Coronary artery (tissue), 2 donors: Measurements from ENCODE around the gene PROKR1.
"Not testable (repeated sequence)": the region's sequence is repeated elsewhere in the genome, so short reads cannot be mapped to it uniquely, and the experiment has no call there.

Source experiments
- DNase-seq: peaks from one replicate; pipeline ENCODE4 v3.0.0-alpha.2; 2017; ENCODE audit warnings: low spot score
- H3K27ac ChIP-seq, 2 donors: fragments of 200-600 bp; sonication (generic); one replicate each; pipeline ENCODE4 v1.5.1; 2016 to 2019
- H3K4me3 ChIP-seq: fragments of 200-600 bp; sonication (generic); 2 replicates; pipeline ENCODE4 v1.5.1; 2016; ENCODE audit warnings: mild to moderate bottlenecking, moderate library complexity
- TF ChIP-seq, protein P1 (sequence below): fragments of 200-600 bp; sonication (generic); IDR thresholded peaks from one replicate; pipeline ENCODE4 v1.5.1; 2019; ENCODE audit warnings: antibody characterized with exemption

Gene PROKR1

DNA sequence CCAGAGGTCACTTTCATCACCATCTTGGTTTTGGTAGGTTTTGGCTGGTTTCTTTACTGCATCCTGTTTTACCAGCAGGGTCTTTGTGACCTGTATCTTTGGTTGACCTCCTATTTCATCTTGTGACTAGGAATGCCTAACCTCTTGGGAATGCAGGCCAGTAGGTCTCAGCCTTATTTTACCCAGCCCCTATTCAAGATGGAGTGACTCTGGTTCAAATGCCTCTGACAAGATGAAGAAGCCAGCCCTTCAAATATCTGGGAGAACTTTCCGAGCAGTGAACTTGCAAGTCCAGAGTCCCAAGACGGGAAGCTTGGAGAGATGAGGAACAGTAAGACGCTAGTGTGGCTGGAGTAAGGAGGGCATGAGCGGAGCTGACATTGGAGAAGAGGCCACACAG, 28.6 kb downstream of the PROKR1 start:
- H3K4me3 ChIP-seq, result no peak overlapping the region
- DNase-seq, result no peak
- H3K27ac ChIP-seq, result no peak overlapping the region
- TF ChIP-seq, protein P1, sequence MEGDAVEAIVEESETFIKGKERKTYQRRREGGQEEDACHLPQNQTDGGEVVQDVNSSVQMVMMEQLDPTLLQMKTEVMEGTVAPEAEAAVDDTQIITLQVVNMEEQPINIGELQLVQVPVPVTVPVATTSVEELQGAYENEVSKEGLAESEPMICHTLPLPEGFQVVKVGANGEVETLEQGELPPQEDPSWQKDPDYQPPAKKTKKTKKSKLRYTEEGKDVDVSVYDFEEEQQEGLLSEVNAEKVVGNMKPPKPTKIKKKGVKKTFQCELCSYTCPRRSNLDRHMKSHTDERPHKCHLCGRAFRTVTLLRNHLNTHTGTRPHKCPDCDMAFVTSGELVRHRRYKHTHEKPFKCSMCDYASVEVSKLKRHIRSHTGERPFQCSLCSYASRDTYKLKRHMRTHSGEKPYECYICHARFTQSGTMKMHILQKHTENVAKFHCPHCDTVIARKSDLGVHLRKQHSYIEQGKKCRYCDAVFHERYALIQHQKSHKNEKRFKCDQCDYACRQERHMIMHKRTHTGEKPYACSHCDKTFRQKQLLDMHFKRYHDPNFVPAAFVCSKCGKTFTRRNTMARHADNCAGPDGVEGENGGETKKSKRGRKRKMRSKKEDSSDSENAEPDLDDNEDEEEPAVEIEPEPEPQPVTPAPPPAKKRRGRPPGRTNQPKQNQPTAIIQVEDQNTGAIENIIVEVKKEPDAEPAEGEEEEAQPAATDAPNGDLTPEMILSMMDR, result no peak

DNA sequence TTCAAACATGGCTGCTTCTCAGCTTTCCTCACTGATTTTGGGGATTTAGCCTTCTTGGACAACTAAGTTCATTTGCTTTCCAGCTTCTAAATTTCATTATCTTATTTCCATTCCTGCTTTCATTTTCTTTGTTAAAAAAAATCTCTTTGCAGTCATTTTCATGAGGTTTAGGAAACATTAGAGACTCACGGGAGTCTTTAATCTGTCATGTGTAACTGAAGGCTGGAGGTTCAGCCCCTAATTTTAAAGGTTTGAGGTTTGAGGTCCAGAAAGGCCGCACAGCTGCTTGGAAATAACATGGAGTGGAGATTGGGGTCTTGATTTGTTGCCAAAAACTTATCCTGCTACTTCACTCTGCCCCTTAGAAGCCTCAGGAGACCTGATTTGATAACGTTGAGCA, 30.3 kb downstream of the PROKR1 start:
- TF ChIP-seq, protein P1, result no peak
- H3K27ac ChIP-seq, result no peak overlapping the region
- DNase-seq, result no peak
- H3K4me3 ChIP-seq, result no peak overlapping the region

DNA sequence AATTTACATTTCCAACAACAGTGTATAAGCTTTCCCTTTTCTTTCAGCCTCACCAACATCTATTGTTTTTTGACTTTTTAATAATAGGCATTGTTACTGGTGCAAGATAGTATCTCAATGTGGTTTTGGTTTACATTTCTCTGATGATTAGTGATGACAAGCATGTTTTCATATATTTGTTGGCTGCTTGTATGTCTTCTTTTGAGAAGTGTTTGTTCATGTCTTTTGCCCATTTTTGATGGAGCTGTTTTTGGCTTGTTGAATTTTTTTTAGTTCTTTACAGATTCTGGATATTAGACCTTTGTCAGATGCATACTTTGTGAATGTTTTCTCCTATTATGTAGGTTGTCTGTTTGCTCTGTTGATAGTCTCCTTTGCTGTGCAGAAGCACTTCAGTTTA, 32.1 kb downstream of the PROKR1 start:
- no peak overlapping the region for H3K27ac ChIP-seq
- TF ChIP-seq, protein P1, result no peak
- no peak overlapping the region for H3K4me3 ChIP-seq
- DNase-seq, result no peak

DNA sequence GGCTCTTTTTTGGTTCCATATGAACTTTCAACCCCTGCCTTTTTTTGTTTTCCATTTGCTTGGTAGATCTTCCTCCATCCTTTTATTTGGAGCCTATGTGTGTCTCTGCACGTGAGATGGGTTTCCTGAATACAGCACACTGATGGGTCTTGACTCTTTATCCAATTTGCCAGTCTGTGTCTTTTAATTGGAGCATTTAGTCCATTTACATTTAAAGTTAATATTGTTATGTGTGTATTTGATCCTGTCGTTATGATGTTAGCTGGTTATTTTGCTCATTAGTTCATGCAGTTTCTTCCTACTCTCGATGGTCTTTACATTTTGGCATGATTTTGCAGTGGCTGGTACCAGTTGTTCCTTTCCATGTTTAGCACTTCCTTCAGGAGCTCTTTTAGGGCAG, 34.5 kb downstream of the PROKR1 start:
- not testable (repeated sequence) for H3K4me3 ChIP-seq, H3K27ac ChIP-seq, DNase-seq

DNA sequence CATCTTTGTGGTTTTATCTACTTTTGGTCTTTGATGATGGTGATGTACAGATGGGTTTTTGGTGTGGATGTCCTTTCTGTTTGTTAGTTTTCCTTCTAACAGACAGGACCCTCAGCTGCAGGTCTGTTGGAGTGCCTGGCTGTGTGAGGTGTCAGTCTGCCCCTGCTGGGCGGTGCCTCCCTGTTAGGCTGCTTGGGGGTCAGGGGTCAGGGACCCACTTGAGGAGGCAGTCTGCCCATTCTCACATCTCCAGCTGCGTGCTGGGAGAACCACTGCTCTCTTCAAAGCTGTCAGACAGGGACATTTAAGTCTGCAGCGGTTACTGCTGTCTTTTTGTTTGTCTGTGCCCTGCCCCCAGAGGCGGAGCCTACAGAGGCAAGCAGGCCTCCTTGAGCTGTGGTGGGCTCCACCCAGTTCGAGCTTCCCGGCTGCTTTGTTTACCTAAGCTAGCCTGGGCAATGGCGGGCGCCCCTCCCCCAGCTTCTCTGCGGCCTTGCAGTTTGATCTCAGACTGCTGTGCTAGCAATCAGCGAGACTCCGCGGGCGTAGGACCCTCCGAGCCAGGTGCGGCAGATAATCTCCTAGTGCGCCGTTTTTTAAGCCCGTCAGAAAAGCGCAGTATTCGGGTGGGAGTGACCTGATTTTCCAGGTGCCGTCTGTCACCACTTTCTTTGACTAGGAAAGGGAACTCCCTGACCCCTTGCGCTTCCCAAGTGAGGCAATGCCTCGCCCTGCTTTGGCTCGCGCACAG, 36.0 kb downstream of the PROKR1 start:
- Histone ChIP-seq H3K27ac (peak overlapping the region in 1 of 2 donors; percentile 53), H3K4me3 (peak overlapping the region; percentile 65)
- DNase-seq, result not testable (repeated sequence)

DNA sequence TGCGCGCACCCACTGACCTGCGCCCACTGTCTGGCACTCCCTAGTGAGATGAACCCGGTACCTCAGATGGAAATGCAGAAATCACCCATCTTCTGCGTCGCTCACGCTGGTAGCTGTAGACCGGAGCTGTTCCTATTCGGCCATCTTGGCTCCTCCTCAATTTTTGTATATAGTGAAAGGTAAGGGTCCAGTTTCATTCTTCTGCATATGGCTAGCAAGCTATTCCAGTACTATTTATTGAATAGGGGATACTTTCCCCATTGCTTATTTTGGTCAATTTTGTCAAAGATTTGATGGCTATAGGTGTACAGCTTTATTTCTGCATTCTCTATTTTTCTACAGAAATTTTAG, 36.5 kb downstream of the PROKR1 start:
- not testable (repeated sequence) for DNase-seq, H3K27ac ChIP-seq
- peak overlapping the region; percentile 65 for H3K4me3 ChIP-seq

DNA sequence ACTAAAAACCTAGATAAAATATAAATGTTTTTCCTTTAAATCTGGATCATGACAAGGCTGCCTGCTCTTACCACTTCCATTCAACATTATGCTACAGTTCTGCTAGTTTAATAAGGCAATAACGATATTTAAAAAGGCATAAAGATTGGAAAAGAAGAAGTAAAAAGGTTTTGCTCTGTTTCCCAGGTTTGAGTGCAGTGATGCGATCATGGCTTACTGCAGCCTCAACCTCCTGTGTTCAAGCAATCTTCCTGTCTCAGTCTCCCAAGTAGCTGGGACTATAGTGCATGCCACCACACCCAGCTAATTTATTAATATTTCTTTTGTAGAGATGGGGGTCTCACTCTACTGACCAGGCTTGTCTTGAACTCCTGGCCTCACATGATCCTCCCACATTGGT, 40.8 kb downstream of the PROKR1 start:
- no peak for DNase-seq
- TF ChIP-seq, protein P1, result no peak
- Histone ChIP-seq H3K4me3 (no peak overlapping the region), H3K27ac (no peak overlapping the region)

DNA sequence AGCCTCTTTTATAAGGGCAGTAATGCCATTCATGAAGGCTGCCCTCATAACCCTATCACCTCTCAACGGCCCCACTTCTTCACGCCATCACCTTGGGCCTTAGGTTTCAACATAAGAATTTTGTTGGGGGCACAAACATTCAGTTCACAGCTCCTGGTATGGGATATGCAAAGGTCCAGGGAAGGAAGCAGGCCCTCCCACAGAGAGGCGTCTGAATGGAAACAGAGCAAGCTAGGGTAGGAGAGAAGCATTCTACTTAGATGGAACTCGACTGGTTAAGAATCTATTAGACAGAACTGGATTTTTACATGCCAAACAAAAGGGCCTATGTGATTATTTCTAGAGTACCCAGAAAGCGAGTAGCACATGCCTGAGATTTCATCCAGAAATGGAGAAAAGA, 42.8 kb downstream of the PROKR1 start:
- no peak for DNase-seq
- Histone ChIP-seq H3K27ac (no peak overlapping the region), H3K4me3 (no peak overlapping the region)
- TF ChIP-seq, protein P1, result no peak

DNA sequence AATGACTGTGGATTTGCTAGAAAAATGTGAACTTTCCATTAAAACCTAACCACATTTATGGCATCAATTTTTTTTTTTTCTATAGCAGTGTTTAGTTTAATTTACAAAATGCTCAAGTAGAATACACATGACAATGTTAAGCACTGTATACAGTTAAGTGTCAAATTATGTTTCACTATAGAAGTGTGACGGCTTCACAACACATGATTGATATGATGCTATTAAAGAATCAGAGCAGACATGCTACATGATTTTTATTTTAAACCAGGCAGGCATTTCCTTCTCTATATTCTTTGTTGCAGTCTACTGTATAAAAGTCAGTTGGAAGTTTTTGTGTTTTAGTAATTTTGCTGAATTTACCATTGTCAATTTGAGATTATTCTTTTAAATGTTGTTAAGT, 43.6 kb downstream of the PROKR1 start:
- H3K4me3 ChIP-seq, result no peak overlapping the region

More for the DNA sequence above, 43.6 kb downstream of the PROKR1 start:
- DNase-seq, result no peak
- TF ChIP-seq, protein P1, result no peak
- H3K27ac ChIP-seq, result no peak overlapping the region
